Endodermal cell (in vitro differentiated cells): ENCODE measurements around the gene ATP6V0D1. TPM values are rescaled to one million over a fixed set of nuclear protein-coding genes. Genes with fewer than 3 reads are reported as not detected.

Experiments
- DNase-seq: peaks from one replicate; pipeline ENCODE4 v3.0.0-alpha.2; 2017
- H3K27ac ChIP-seq: 2 replicates; pipeline ENCODE4 v1.5.1; 2013; ENCODE audit warnings: mild to moderate bottlenecking, low read depth, low read length, moderate library complexity
- H3K27me3 ChIP-seq: 2 replicates; pipeline ENCODE4 v1.6.1; 2013; ENCODE audit warnings: mild to moderate bottlenecking, low read length, moderate library complexity; ENCODE audit not compliant: insufficient read depth, control insufficient read depth, poor library complexity, severe bottlenecking
- H3K36me3 ChIP-seq: 2 replicates; pipeline ENCODE4 v1.7.0; 2013; ENCODE audit warnings: mild to moderate bottlenecking, low read length, moderate library complexity; ENCODE audit not compliant: control insufficient read depth, insufficient read depth
- H3K4me1 ChIP-seq: one replicate; pipeline ENCODE4 v1.7.0; 2013; ENCODE audit warnings: low read length; ENCODE audit not compliant: control insufficient read depth, insufficient read depth
- H3K4me3 ChIP-seq: 2 replicates; pipeline ENCODE4 v1.5.1; 2013; ENCODE audit warnings: mild to moderate bottlenecking, low read length, moderate library complexity
- H3K9ac ChIP-seq: 2 replicates; pipeline ENCODE4 v1.6.1; 2013; ENCODE audit warnings: mild to moderate bottlenecking, low read length, moderate library complexity; ENCODE audit not compliant: poor library complexity, severe bottlenecking; ENCODE audit errors: extremely low read depth
- H3K9me3 ChIP-seq: 2 replicates; pipeline ENCODE4 v1.6.1; 2013; ENCODE audit warnings: mild to moderate bottlenecking, low read length, moderate library complexity; ENCODE audit not compliant: control insufficient read depth
- H3K27ac Mint-ChIP-seq: 2 replicates; pipeline ENCODE4 v1.8.0; 2020; ENCODE audit warnings: mixed read lengths
- H3K27me3 Mint-ChIP-seq: 2 replicates; pipeline ENCODE4 v1.8.0; 2021; ENCODE audit warnings: mild to moderate bottlenecking, mixed read lengths; ENCODE audit not compliant: insufficient read depth
- H3K36me3 Mint-ChIP-seq: 2 replicates; pipeline ENCODE4 v1.8.0; 2020; ENCODE audit warnings: low read depth, mixed read lengths
- H3K4me1 Mint-ChIP-seq: 2 replicates; pipeline ENCODE4 v1.8.0; 2020; ENCODE audit warnings: mixed read lengths
- H3K4me3 Mint-ChIP-seq: 2 replicates; pipeline ENCODE4 v1.8.0; 2020; ENCODE audit warnings: mild to moderate bottlenecking, moderate library complexity, mixed read lengths
- H3K9me3 Mint-ChIP-seq: 2 replicates; pipeline ENCODE4 v1.8.0; 2020; ENCODE audit warnings: mild to moderate bottlenecking, mixed read lengths
- WGBS, 2 experiments: methylation state at CpG; one replicate each; pipeline versions ENCODE4 v1.1.5 to v1.1.7; 2013; ENCODE audit warnings: missing lambda C conversion rate in 2 of 2, mixed read lengths in 1 of 2; ENCODE audit not compliant: insufficient coverage in 1 of 2, insufficient read length in 1 of 2; 5-methylcytosine and 5-hydroxymethylcytosine counted together
- total RNA-seq, 2 donors: library from RNA; stranded (reverse); fragmentation: NEBNext Ultra II Directional in 1 of 2; extraction: Animal tissue kit (Norgen Biotek cat#: 25700) in 1 of 2; gene quantifications; 2 replicates in 1 of 2; 3 replicates in 1 of 2; pipeline ENCODE4 v1.2.1, GENCODE V29; 2021
- TF ChIP-seq, protein P1 (sequence below): fragments of 200-600 bp; sonication (generic); conservative IDR thresholded peaks from 2 replicates; pipeline ENCODE4 v1.5.0; 2021; ENCODE audit warnings: antibody characterized with exemption, mild to moderate bottlenecking

ATP6V0D1 gene
- total RNA-seq, 2 donors from 2014 or later = 56.0 to 58.3 TPM

DNA sequence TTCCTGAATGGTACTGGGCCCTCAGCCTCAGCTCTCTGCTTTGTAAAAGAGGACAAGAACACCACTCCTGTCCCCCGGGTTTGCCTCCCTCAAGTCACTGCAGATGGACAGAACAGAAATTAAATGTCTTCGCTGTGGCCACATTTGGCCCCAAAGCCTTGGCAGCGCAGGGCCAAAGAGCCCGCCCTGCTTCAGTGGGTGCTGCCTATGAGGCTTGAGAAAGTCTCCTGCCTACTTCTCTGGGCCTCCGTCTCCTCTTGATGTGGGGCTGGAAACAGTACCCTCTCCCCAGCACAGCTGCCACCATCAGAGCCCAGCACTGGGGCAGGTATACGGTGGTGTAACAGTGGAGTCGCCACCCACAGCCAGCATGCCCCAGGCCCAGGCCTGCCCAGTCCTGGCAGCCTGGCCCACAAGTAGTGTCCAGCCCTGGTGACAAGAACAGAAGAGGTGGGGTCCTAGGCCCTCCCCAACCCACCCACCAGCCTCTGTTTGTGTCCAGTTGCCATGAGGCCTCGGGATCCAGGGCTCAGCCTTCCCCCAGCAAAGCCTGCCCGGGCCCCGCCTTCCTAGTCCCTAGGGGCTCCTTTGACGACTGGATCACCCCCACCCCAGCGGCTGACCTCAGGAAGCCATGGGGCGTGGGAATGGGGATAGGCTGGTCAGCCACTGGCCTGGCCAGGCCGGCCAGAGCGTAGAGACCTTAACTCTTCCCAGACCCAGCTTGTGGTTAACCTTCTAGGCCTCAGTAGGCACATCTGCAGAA, 83.7 kb downstream of the ATP6V0D1 start:
- no peaks in the 10 kb centered on the region for H3K9me3 Mint-ChIP-seq
- peaks cover 38% of the 10 kb centered on the region for H3K27me3 ChIP-seq
- DNase-seq = no peak
- peaks cover 63% of the 10 kb centered on the region for H3K27me3 Mint-ChIP-seq
- H3K36me3 Mint-ChIP-seq = no peaks in the 10 kb centered on the region
- H3K9ac ChIP-seq = no peak overlapping the region
- TF ChIP-seq, protein P1, sequence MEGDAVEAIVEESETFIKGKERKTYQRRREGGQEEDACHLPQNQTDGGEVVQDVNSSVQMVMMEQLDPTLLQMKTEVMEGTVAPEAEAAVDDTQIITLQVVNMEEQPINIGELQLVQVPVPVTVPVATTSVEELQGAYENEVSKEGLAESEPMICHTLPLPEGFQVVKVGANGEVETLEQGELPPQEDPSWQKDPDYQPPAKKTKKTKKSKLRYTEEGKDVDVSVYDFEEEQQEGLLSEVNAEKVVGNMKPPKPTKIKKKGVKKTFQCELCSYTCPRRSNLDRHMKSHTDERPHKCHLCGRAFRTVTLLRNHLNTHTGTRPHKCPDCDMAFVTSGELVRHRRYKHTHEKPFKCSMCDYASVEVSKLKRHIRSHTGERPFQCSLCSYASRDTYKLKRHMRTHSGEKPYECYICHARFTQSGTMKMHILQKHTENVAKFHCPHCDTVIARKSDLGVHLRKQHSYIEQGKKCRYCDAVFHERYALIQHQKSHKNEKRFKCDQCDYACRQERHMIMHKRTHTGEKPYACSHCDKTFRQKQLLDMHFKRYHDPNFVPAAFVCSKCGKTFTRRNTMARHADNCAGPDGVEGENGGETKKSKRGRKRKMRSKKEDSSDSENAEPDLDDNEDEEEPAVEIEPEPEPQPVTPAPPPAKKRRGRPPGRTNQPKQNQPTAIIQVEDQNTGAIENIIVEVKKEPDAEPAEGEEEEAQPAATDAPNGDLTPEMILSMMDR = no peak
- H3K36me3 ChIP-seq = no peaks in the 10 kb centered on the region
- no peak overlapping the region for H3K4me3 Mint-ChIP-seq
- no peak overlapping the region for H3K27ac Mint-ChIP-seq
- 89 to 92% methylated on average over 6 to 15 of the region's 15 CpGs for WGBS, 2 experiments
- H3K4me1 ChIP-seq = peaks cover 13% of the 10 kb centered on the region
- H3K9me3 ChIP-seq = no peaks in the 10 kb centered on the region
- peaks cover 3% of the 10 kb centered on the region for H3K4me1 Mint-ChIP-seq
- no peak overlapping the region for H3K4me3 ChIP-seq
- H3K27ac ChIP-seq = peak overlapping the region; percentile 90

DNA sequence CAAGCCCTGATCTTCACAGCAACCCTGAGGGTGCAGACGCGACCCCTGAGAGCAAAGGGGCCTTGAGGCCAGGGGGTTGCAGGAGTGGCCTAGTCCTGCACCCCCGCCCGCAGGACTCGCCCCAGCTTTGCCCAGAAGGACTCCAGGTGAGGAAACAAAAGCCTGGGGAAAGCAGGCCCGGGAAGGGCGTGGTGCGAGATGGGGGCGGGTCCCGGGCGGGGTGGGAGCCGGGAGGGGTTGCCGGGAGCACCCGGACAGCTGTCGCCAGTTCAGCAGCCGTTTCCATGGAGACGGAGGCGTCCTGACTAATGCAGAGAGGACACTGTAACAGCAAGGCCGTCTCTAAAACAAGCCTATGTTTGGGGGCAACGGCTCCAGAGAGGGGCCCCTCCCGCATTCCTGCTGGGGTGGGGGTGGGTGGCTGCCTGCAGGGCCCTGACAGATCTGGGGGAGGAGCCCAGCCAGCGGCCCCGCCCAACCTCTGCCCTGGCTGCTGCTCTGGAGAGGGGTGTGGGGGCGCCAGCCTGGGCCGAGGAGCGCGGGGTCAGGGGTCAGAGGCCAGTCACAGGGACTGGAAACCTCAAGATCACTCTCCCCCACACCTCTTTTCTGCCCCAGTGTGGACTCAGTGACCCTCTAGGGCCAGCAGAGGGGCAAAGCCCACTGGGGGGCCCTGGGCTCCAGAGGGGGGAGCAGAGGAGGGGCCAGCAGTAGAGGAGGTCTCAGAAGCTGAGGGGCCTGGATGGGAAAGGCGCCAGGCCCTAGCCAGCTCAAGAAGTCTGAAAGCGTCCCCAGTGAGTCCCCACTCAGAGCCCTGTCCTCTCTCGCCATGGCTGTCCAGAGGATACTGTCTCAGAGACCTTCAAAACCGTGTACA, 84.6 kb downstream of the ATP6V0D1 start:
- Mint-ChIP-seq H3K9me3 (no peaks in the 10 kb centered on the region), H3K4me3 (no peak overlapping the region), H3K27ac (no peak overlapping the region), H3K4me1 (peaks cover 3% of the 10 kb centered on the region), H3K27me3 (peaks cover 66% of the 10 kb centered on the region), H3K36me3 (no peaks in the 10 kb centered on the region)
- Histone ChIP-seq H3K9me3 (no peaks in the 10 kb centered on the region), H3K36me3 (no peaks in the 10 kb centered on the region), H3K4me3 (no peak overlapping the region), H3K4me1 (peaks cover 13% of the 10 kb centered on the region), H3K27me3 (peaks cover 44% of the 10 kb centered on the region), H3K27ac (peak overlapping the region; percentile 90), H3K9ac (no peak overlapping the region)
- 24 to 31% methylated on average over 20 to 27 of the region's 31 CpGs for WGBS, 2 experiments
- peak; percentile 94 for DNase-seq
- TF ChIP-seq, protein P1 = no peak

DNA sequence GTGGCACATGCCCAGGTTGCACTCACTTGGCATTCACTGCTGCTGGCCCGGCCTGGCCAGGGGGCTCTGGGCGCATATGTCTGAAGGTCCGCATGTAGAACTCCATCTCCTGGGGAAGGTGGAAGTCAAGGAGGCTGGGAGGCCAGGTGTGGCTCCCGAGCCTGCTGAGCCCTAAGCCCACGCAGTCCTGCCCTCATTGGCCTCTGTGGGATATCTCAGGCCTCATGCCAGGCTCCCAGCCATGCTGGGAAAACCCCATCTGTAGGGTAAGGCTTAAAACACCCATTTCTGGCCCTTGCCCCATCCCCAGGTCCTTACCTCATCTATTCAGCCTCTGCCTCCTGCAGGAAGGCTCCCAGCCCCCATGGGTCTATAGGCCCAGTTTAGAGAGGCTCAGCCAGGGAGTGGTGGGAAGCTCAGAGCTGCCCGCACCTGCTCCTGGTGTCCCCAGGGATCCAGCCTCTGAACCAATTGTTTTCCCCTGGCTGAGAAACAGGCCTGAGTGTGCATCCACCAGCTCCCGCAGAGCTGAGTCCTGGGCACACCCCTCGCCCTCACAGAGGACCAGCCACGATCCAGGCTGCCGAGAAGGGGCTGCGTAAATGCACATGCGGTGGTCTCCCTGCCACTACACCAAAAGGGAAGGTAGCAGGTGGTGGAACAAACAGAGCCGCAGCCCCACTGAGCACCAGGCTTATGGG, 85.3 kb downstream of the ATP6V0D1 start:
- 65 to 76% methylated on average over 10 to 13 of the region's 13 CpGs for WGBS, 2 experiments
- Mint-ChIP-seq H3K9me3 (no peaks in the 10 kb centered on the region), H3K27ac (no peak overlapping the region), H3K27me3 (peaks cover 71% of the 10 kb centered on the region), H3K4me1 (peaks cover 3% of the 10 kb centered on the region), H3K4me3 (no peak overlapping the region), H3K36me3 (no peaks in the 10 kb centered on the region)
- Histone ChIP-seq H3K9ac (no peak overlapping the region), H3K4me1 (peaks cover 13% of the 10 kb centered on the region), H3K27ac (peak overlapping the region; percentile 90), H3K27me3 (peaks cover 44% of the 10 kb centered on the region), H3K4me3 (no peak overlapping the region), H3K36me3 (no peaks in the 10 kb centered on the region), H3K9me3 (no peaks in the 10 kb centered on the region)
- TF ChIP-seq, protein P1 = no peak
- no peak for DNase-seq
